DND-41 (cell line): ENCODE measurements around the gene STRADA.

Experiments
- ATAC-seq: fragments of 200-7000 bp; cut with Tn5 transposase; 3 replicates; pipeline ENCODE4 v1.9.1; 2021; ENCODE audit warnings: low read depth; ENCODE audit not compliant: insufficient read depth
- DNase-seq: peaks from one replicate; pipeline ENCODE4 v3.0.0-alpha.2; 2020
- H2AFZ ChIP-seq: 2 replicates; pipeline ENCODE4 v1.6.0; 2012; ENCODE audit warnings: low read depth, low read length
- H3K27ac ChIP-seq: 2 replicates; pipeline ENCODE4 v1.5.1; 2012; ENCODE audit warnings: low read length, inconsistent platforms
- H3K27me3 ChIP-seq: fragments of 200-600 bp; sonication (generic); 2 replicates; pipeline ENCODE4 v1.6.0; 2012; ENCODE audit warnings: low read length, mild to moderate bottlenecking, inconsistent platforms; ENCODE audit not compliant: insufficient read depth, poor library complexity
- H3K36me3 ChIP-seq: 2 replicates; pipeline ENCODE4 v1.5.1; 2012; ENCODE audit warnings: low read length, inconsistent platforms; ENCODE audit not compliant: insufficient read depth
- H3K4me1 ChIP-seq: 2 replicates; pipeline ENCODE4 v1.5.1; 2012; ENCODE audit warnings: mild to moderate bottlenecking, low read length; ENCODE audit not compliant: insufficient read depth
- H3K4me2 ChIP-seq: 2 replicates; pipeline ENCODE4 v1.6.0; 2012; ENCODE audit warnings: mild to moderate bottlenecking, moderate library complexity, low read length, inconsistent platforms; ENCODE audit not compliant: insufficient read depth
- H3K4me3 ChIP-seq, 2 experiments: fragments of 200-600 bp in 1 of 2; shearing (Covaris generic) in 1 of 2; 2 replicates each; pipeline ENCODE4 v1.5.1; 2012 to 2016; ENCODE audit warnings: inconsistent platforms in 2 of 2, low read length in 2 of 2, mild to moderate bottlenecking in 2 of 2, low read depth in 1 of 2, moderate library complexity in 1 of 2
- H3K79me2 ChIP-seq: 2 replicates; pipeline ENCODE4 v1.6.0; 2012; ENCODE audit warnings: low read length, inconsistent platforms; ENCODE audit not compliant: insufficient read depth
- H3K9ac ChIP-seq: 2 replicates; pipeline ENCODE4 v1.6.0; 2012; ENCODE audit warnings: low read depth, mild to moderate bottlenecking, inconsistent platforms, low read length, moderate library complexity
- H3K9me3 ChIP-seq: 2 replicates; pipeline ENCODE4 v1.5.1; 2012; ENCODE audit warnings: low read length, moderate library complexity, mild to moderate bottlenecking, inconsistent platforms; ENCODE audit not compliant: insufficient read depth, severe bottlenecking
- H4K20me1 ChIP-seq: 2 replicates; pipeline ENCODE4 v1.6.0; 2012; ENCODE audit warnings: low read length; ENCODE audit not compliant: insufficient read depth
- CTCF ChIP-seq: IDR thresholded peaks from 2 replicates; pipeline ENCODE4 v1.5.1; 2012; ENCODE audit warnings: borderline replicate concordance, low read length, moderate library complexity, mild to moderate bottlenecking; ENCODE audit not compliant: poor library complexity, severe bottlenecking; ENCODE audit errors: extremely low read depth
- EZH2 ChIP-seq: IDR thresholded peaks from 3 replicates; pipeline ENCODE4 v1.6.1; 2012; ENCODE audit warnings: borderline replicate concordance, low read depth, mild to moderate bottlenecking, moderate library complexity, low read length, inconsistent platforms; ENCODE audit not compliant: severe bottlenecking

Gene STRADA

GRCh38 chr17:63751806-63752205 lies 10.2 kb upstream of the STRADA start:
- H3K27ac ChIP-seq = no peak overlapping the region
- H2AFZ ChIP-seq = no peak overlapping the region
- H3K9me3 ChIP-seq = no peaks in the 10 kb centered on the region
- no peak overlapping the region for H3K4me2 ChIP-seq
- no peak for DNase-seq
- H3K4me1 ChIP-seq = no peaks in the 10 kb centered on the region
- ATAC-seq = 0 out of 3 replicates have a peak, but pooled peaks have one; percentile 42
- H3K79me2 ChIP-seq = no peaks in the 10 kb centered on the region
- H3K36me3 ChIP-seq = peaks cover 88% of the 10 kb centered on the region
- H4K20me1 ChIP-seq = 0 out of 2 replicates have a peak, but pooled peaks cover 3% of the 10 kb centered on the region
- no peak overlapping the region for H3K4me3 ChIP-seq
- no peaks in the 10 kb centered on the region for H3K27me3 ChIP-seq
- no peak for TF ChIP-seq EZH2
- no peak for TF ChIP-seq CTCF
- no peak overlapping the region for H3K9ac ChIP-seq

GRCh38 chr17:63741143-63741407 lies 524 bp downstream of the STRADA start:
- Histone ChIP-seq H3K79me2 (peaks cover 47% of the 10 kb centered on the region), H3K9me3 (no peaks in the 10 kb centered on the region), H3K27me3 (no peaks in the 10 kb centered on the region), H3K4me1 (peaks cover 26% of the 10 kb centered on the region), H3K4me3 (peak overlapping the region; percentile 80 to 85; a peak in 3 of 4 replicates), H3K36me3 (peaks cover 8% of the 10 kb centered on the region; the same call in 1 of the 2 replicates), H4K20me1 (no peaks in the 10 kb centered on the region), H3K4me2 (peak overlapping the region; percentile 72), H3K9ac (peak overlapping the region; percentile 91), H3K27ac (peak overlapping the region; percentile 85), H2AFZ (peak overlapping the region; percentile 93)
- no peak for TF ChIP-seq EZH2
- ATAC-seq (no peak), DNase-seq (no peak)

- Histone ChIP-seq H3K9ac (peak overlapping the region; percentile 91), H3K36me3 (peaks cover 3% of the 10 kb centered on the region; the same call in 1 of the 2 replicates), H2AFZ (peak overlapping the region; percentile 93), H3K4me1 (peaks cover 26% of the 10 kb centered on the region), H3K4me3 (peak overlapping the region; percentile 80 to 85; a peak in 3 of 4 replicates), H4K20me1 (no peaks in the 10 kb centered on the region), H3K27me3 (no peaks in the 10 kb centered on the region), H3K9me3 (no peaks in the 10 kb centered on the region), H3K27ac (peak overlapping the region; percentile 85), H3K4me2 (peak overlapping the region; percentile 72), H3K79me2 (peaks cover 52% of the 10 kb centered on the region)
- ATAC-seq (no peak), DNase-seq (no peak)
- TF ChIP-seq CTCF (no peak), EZH2 (no peak)
These were observed 996 bp downstream of the STRADA start for GRCh38 chr17:63740464-63741142.

- H3K9me3 ChIP-seq = no peaks in the 10 kb centered on the region
- H3K79me2 ChIP-seq = peaks cover 52% of the 10 kb centered on the region
- H3K4me3 ChIP-seq = no peak overlapping the region
- TF ChIP-seq CTCF = no peak
- no peak for TF ChIP-seq EZH2
- no peaks in the 10 kb centered on the region for H4K20me1 ChIP-seq
- no peak overlapping the region for H2AFZ ChIP-seq
- no peaks in the 10 kb centered on the region for H3K36me3 ChIP-seq
- H3K9ac ChIP-seq = no peak overlapping the region
- DNase-seq (no peak), ATAC-seq (no peak)
- H3K4me1 ChIP-seq = peaks cover 10% of the 10 kb centered on the region
- H3K27ac ChIP-seq = no peak overlapping the region
- H3K4me2 ChIP-seq = no peak overlapping the region
- no peaks in the 10 kb centered on the region for H3K27me3 ChIP-seq
These were observed 5.9 kb downstream of the STRADA start for GRCh38 chr17:63735691-63736090.
